Left lung (tissue), 10 donors: ENCODE measurements around the gene ANKRD49. TPM values are rescaled to one million over a fixed set of nuclear protein-coding genes. Genes with fewer than 3 reads are reported as not detected.
"Not testable (repeated sequence)": the region's sequence is repeated elsewhere in the genome, so short reads cannot be mapped to it uniquely, and the experiment has no call there.

Source experiments
- ATAC-seq: fragments of 200-7000 bp; cut with Tn5 transposase; one replicate; pipeline ENCODE4 v1.9.1; 2020; ENCODE audit warnings: moderate library complexity
- DNase-seq, 4 donors: peaks; one replicate each; pipeline ENCODE4 v3.0.0-alpha.2; 2013 to 2020
- H3K27ac ChIP-seq, 2 donors: fragments of 200-600 bp; sonication (generic) in 1 of 2; one replicate each; pipeline versions ENCODE4 v1.5.0 to v1.8.0; 2020 to 2021
- H3K27me3 ChIP-seq, 2 donors: fragments of 200-600 bp; sonication (generic) in 1 of 2; one replicate each; pipeline versions ENCODE4 v1.5.0 to v1.8.0; 2020 to 2021
- H3K36me3 ChIP-seq, 2 donors: fragments of 200-600 bp; sonication (generic) in 1 of 2; one replicate each; pipeline versions ENCODE4 v1.5.0 to v1.8.0; 2020 to 2021
- H3K4me1 ChIP-seq, 2 donors: fragments of 200-600 bp; one replicate each; pipeline ENCODE4 v1.8.0; 2021
- H3K4me3 ChIP-seq, 2 donors: fragments of 200-600 bp; sonication (generic) in 1 of 2; one replicate each; pipeline versions ENCODE4 v1.5.0 to v1.8.0; 2020 to 2021; ENCODE audit warnings: mild to moderate bottlenecking in 1 of 2
- H3K9me3 ChIP-seq, 2 donors: fragments of 200-600 bp; sonication (generic) in 1 of 2; one replicate each; pipeline versions ENCODE4 v1.5.0 to v1.8.0; 2020 to 2021
- intact Hi-C, 2 donors: fragments of 100-400 bp; cut with DNase I; formaldehyde crosslinking; loops; one replicate each; pipeline versions ENCODE4 v1.11.2 to v1.14.2; 2022
- polyA plus RNA-seq, 6 donors: library from polyadenylated mRNA; unstranded; fragments of 120-200 nt; gene quantifications; one replicate each; pipeline ENCODE4 v1.2.1, GENCODE V29; 2013; ENCODE audit not compliant: insufficient read length in 6 of 6
- total RNA-seq, 2 donors: library from RNA; stranded (reverse); fragmentation: NEBNext Ultra II Directional; extraction: Animal tissue kit (Norgen Biotek cat#: 25700); gene quantifications; one replicate each; pipeline ENCODE4 v1.2.1, GENCODE V29; 2021
- TF ChIP-seq, protein P1 (sequence below), 2 donors: fragments of 200-600 bp; sonication (generic) in 1 of 2; IDR thresholded peaks; one replicate each; pipeline versions ENCODE4 v1.5.0 to v1.8.0; 2021; ENCODE audit warnings: antibody characterized with exemption in 2 of 2
- donor health status: DM: no; HTN: yes; CAD: no.
- donor health status: DM: no; HTN: no; CAD: no.

ANKRD49 gene
- total and polyA plus RNA-seq, 8 donors = 9.8 to 30.5 (median 24.7) TPM

DNA sequence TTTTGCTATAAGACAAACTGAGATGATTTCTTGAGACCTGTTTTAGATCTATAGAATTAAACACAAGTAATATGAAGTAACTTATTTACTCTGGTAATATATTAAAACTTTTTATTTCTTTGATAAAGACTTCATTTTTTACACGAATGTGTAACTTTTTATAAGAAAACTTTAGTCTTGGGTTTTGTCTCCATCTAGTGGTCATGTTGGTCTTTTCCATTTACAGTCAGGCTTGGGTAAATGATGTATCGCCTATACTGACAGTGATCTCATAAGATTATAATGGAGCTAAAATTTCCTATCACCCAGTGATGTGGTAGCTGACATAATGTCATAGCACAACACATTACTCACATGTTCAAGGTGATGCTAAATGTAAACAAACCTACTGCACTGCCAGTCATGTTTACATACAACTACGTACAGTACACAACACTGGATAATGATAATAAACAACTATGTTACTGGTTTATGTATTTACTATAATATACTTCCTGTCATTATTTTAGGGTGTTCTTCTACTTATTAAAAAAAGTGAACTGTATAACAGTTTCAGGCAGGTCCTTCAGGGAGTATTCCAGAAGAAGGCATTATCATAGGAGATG lies 11.0 kb downstream of the ANKRD49 start:
- intact Hi-C loops = no loop called here
- H3K27me3 ChIP-seq = no peaks in the 10 kb centered on the region
- DNase-seq (peak in 1 of 4 donors; percentile 46), ATAC-seq (peak; percentile 56)
- no peaks in the 10 kb centered on the region for H3K9me3 ChIP-seq
- no peaks in the 10 kb centered on the region for H3K4me1 ChIP-seq
- H3K4me3 ChIP-seq = no peak overlapping the region
- H3K27ac ChIP-seq = no peak overlapping the region
- TF ChIP-seq, protein P1, sequence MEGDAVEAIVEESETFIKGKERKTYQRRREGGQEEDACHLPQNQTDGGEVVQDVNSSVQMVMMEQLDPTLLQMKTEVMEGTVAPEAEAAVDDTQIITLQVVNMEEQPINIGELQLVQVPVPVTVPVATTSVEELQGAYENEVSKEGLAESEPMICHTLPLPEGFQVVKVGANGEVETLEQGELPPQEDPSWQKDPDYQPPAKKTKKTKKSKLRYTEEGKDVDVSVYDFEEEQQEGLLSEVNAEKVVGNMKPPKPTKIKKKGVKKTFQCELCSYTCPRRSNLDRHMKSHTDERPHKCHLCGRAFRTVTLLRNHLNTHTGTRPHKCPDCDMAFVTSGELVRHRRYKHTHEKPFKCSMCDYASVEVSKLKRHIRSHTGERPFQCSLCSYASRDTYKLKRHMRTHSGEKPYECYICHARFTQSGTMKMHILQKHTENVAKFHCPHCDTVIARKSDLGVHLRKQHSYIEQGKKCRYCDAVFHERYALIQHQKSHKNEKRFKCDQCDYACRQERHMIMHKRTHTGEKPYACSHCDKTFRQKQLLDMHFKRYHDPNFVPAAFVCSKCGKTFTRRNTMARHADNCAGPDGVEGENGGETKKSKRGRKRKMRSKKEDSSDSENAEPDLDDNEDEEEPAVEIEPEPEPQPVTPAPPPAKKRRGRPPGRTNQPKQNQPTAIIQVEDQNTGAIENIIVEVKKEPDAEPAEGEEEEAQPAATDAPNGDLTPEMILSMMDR (IDR thresholded peaks at IDR 0.05) = peak; percentile 61 to 77
- H3K36me3 ChIP-seq = peaks cover 0 to 15% of the 10 kb centered on the region in 2 donors

DNA sequence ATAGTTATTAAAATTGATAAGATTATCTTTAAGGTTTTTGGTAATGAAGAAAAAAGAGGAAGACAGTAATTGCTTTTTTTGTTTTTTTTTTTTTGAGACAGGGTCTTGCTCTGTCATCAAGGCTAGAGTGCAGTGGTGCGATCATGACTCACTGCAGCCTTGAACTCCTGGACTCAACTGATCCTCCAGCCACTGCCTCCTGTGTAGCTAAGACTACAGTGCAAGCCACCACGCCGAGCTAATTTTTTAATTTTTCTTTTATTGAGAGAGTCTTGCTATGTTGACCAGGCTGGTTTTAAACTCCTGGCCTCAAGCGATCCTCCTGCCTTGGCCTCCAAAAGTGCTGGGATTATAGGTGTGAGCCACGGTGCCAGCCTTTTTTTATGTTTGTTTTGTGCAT lies 12.7 kb downstream of the ANKRD49 start:
- H3K27ac ChIP-seq, H3K36me3 ChIP-seq, ATAC-seq, H3K9me3 ChIP-seq, H3K27me3 ChIP-seq, DNase-seq, intact Hi-C loops, H3K4me3 ChIP-seq, H3K4me1 ChIP-seq: not testable (repeated sequence)

DNA sequence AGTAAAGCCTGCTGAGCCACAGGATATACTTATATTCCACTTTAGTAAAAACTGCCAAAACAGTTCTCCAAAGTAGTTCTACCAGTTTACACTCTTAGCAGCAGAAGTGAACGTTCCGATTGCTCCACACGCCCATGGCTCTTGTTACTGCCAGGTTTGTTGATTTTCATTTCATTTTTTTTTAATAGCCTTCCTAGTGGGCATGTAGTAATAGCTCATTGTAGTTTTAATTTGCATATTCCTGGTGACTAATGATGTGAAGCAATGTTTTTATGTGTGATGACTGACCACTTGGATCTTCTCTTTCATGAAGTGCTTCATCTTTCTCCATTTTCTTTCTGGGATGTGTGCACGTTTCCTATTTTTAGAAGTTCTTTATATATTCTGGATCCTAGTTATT lies 13.7 kb downstream of the ANKRD49 start:
- TF ChIP-seq, protein P1 (IDR thresholded peaks at IDR 0.05) = no peak
- H3K36me3 ChIP-seq = no peaks in the 10 kb centered on the region
- no peaks in the 10 kb centered on the region for H3K9me3 ChIP-seq
- H3K4me1 ChIP-seq = peaks cover 4 to 8% of the 10 kb centered on the region in 2 donors
- intact Hi-C loops = no loop called here
- no peak overlapping the region for H3K4me3 ChIP-seq
- DNase-seq = no peak
- H3K27ac ChIP-seq = no peak overlapping the region
- H3K27me3 ChIP-seq = peaks cover 0 to 10% of the 10 kb centered on the region in 2 donors
- ATAC-seq = no peak

DNA sequence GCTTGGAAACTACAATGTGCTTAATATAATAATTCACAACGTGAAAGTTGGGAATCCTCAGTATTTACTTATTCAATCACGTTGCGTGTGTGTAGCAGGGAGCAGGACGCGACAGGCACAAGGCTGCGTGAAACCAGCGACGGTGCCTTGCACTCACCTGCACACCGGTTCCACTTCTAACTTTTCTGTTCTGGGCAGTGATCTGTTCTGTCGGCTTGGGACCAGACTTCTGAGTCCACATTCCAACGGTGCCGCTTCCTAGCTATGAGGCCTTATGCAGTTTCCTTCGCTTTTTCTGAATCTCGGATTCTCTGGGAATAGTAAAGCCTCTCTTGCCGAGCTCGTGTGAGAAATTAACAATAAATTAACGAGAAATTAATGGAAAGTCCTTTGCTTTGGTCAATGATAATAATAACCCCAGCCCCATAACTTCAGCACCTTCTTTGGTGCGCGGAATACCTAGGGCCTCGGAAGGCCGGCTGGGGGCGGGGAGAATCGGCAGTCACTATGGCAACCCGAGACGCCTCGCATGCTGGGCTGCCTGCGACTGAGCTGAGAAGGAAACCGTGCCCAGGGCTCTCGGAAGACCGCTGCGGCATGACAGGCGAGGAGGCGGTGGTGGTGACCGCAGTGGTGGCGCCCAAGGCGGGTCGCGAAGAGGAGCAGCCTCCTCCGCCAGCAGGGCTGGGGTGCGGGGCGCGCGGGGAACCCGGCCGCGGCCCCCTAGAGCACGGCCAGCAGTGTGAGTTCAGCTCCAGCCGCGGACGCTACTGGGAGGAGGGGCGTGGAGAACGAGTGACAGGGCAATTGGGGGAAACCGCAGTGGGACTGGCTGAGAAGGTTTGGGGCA lies 18.4 kb downstream of the ANKRD49 start, which contains the start of gene C11orf97:
Gene C11orf97 (plus strand): TSS at position 530 of the 850 bp plus-strand sequence. CDS start 68 bp downstream, at position 598.
- TF ChIP-seq, protein P1 (IDR thresholded peaks at IDR 0.05) = no peak
- Histone ChIP-seq H3K4me3 (peak within 1 kb of the TSS; percentile 47 to 48), H3K36me3 (no peaks in the 10 kb centered on the region), H3K9me3 (no peaks in the 10 kb centered on the region), H3K4me1 (peaks cover 4 to 14% of the 10 kb centered on the region in 2 donors), H3K27me3 (peaks cover 0 to 11% of the 10 kb centered on the region in 2 donors), H3K27ac (no peak within 1 kb of the TSS)
- DNase-seq = peak in 3 of 4 donors; percentile 61 to 88 (median 62)
- ATAC-seq = peak; percentile 92
- intact Hi-C loops = no loop called here

DNA sequence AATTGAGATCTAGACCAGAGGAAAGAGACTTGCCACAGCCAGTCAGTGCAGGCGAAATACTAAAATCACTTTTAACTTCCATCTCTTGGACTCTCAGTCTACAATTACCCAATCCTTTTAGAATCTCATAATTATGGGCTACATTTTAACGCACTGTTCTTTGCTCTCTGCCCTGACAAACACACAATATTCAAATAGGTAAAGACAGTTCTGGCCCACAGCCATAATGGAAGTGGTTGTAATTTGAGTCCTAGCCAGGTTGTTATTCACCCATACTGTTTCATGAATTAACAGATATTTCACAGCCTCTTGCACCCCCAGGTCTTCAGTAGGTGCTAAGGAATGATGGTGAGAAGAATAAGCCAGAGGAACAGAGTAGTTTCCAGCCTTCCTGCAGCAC lies 19.3 kb downstream of the ANKRD49 start:
- peak; percentile 27 for ATAC-seq
- peaks cover 4 to 14% of the 10 kb centered on the region in 2 donors for H3K4me1 ChIP-seq
- peak overlapping the region in 1 of 2 donors; percentile 47 for H3K4me3 ChIP-seq
- H3K36me3 ChIP-seq = no peaks in the 10 kb centered on the region
- TF ChIP-seq, protein P1 (IDR thresholded peaks at IDR 0.05) = no peak
- no peak overlapping the region for H3K27ac ChIP-seq
- no peaks in the 10 kb centered on the region for H3K9me3 ChIP-seq
- peak in 1 of 4 donors; percentile 27 for DNase-seq
- peaks cover 0 to 11% of the 10 kb centered on the region in 2 donors for H3K27me3 ChIP-seq
- intact Hi-C loops = no loop called here
